ENCODE data around the gene NUP160.

The NUP160 gene

DNA sequence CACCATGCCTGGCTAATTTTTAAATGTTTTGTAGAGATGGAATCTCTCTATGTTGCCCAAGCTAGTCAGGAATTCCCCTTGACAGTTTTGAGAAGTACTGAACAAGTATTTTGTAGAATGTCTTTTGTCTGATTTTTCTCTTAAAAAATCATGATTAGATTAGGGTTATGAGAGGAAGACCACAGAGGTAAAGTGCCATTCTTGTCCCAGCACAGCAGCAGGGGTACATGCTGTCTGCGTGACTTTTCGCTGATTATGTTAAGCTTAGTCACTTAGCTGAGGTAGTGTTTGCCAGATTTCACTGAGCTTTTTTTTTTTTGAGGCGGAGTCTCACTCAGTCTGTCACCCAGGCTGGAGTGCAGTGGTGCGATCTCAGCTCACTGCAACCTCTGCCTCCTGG is 13.6 kb upstream of the NUP160 start:
- Histone ChIP-seq H3K27ac (ENCODE audit: low read depth, low read length, poor library complexity, severe bottlenecking) (peak overlapping the region; percentile 43), H3K4me1 (ENCODE audit: insufficient read depth, low read length, severe bottlenecking) (peaks cover 74% of the 10 kb centered on the region), H3K79me2 (ENCODE audit: insufficient read depth, low read length) (no peaks in the 10 kb centered on the region), H3K9me3 (ENCODE audit: low read length) (no peaks in the 10 kb centered on the region), H4K20me1 (ENCODE audit: insufficient read depth, low read length) (no peaks in the 10 kb centered on the region), H3K4me3 (ENCODE audit: low read depth, low read length, poor library complexity, severe bottlenecking) (no peak overlapping the region), H3K36me3 (ENCODE audit: insufficient read depth, low read length) (no peaks in the 10 kb centered on the region), H3K27me3 (ENCODE audit: insufficient read depth, low read length) (no peaks in the 10 kb centered on the region), H2AFZ (ENCODE audit: low read length) (no peak overlapping the region), H3F3A (ENCODE audit: insufficient read depth, low read length) (peaks cover 18% of the 10 kb centered on the region), H3K4me2 (ENCODE audit: low read length) (no peak overlapping the region), H3K9ac (ENCODE audit: low read length) (no peak overlapping the region), H3K9me2 (ENCODE audit: low read depth, low read length) (no peaks in the 10 kb centered on the region)
- no peak for TF ChIP-seq EZH2 (IDR thresholded peaks at IDR 0.05; ENCODE audit: borderline replicate concordance, low read length)
- TF ChIP-seq, protein P1, sequence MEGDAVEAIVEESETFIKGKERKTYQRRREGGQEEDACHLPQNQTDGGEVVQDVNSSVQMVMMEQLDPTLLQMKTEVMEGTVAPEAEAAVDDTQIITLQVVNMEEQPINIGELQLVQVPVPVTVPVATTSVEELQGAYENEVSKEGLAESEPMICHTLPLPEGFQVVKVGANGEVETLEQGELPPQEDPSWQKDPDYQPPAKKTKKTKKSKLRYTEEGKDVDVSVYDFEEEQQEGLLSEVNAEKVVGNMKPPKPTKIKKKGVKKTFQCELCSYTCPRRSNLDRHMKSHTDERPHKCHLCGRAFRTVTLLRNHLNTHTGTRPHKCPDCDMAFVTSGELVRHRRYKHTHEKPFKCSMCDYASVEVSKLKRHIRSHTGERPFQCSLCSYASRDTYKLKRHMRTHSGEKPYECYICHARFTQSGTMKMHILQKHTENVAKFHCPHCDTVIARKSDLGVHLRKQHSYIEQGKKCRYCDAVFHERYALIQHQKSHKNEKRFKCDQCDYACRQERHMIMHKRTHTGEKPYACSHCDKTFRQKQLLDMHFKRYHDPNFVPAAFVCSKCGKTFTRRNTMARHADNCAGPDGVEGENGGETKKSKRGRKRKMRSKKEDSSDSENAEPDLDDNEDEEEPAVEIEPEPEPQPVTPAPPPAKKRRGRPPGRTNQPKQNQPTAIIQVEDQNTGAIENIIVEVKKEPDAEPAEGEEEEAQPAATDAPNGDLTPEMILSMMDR (IDR thresholded peaks at IDR 0.05; ENCODE audit: low read length): no peak

DNA sequence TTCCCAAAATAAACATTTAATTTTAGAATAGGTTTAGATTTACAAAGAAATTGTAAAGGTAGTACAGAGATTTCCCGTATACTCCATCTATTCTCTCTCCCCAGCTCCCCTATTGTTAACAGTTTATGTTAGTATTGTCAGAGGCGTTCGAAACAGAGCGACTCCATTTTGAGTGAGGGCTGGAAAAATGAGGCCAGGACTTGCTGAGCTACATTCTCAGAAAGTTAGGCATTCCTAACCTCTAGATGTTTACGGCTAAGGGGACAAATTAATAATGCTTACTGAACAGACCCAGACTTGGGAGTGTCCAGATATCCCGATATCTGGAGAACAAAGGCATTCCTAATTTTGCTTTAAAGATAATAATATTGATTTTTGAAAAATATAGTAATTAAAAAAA is 12.4 kb upstream of the NUP160 start:
- Histone ChIP-seq H3K9me3 (ENCODE audit: low read length) (no peaks in the 10 kb centered on the region), H3F3A (ENCODE audit: insufficient read depth, low read length) (peaks cover 18% of the 10 kb centered on the region), H3K27me3 (ENCODE audit: insufficient read depth, low read length) (no peaks in the 10 kb centered on the region), H3K9ac (ENCODE audit: low read length) (no peak overlapping the region), H3K36me3 (ENCODE audit: insufficient read depth, low read length) (no peaks in the 10 kb centered on the region), H3K4me1 (ENCODE audit: insufficient read depth, low read length, severe bottlenecking) (peaks cover 86% of the 10 kb centered on the region), H3K9me2 (ENCODE audit: low read depth, low read length) (no peaks in the 10 kb centered on the region), H3K79me2 (ENCODE audit: insufficient read depth, low read length) (no peaks in the 10 kb centered on the region), H4K20me1 (ENCODE audit: insufficient read depth, low read length) (no peaks in the 10 kb centered on the region), H3K4me2 (ENCODE audit: low read length) (no peak overlapping the region), H3K27ac (ENCODE audit: low read depth, low read length, poor library complexity, severe bottlenecking) (no peak overlapping the region), H3K4me3 (ENCODE audit: low read depth, low read length, poor library complexity, severe bottlenecking) (no peak overlapping the region), H2AFZ (ENCODE audit: low read length) (no peak overlapping the region)
- TF ChIP-seq, protein P1 (IDR thresholded peaks at IDR 0.05; ENCODE audit: low read length): no peak
- no peak for TF ChIP-seq EZH2 (IDR thresholded peaks at IDR 0.05; ENCODE audit: borderline replicate concordance, low read length)

DNA sequence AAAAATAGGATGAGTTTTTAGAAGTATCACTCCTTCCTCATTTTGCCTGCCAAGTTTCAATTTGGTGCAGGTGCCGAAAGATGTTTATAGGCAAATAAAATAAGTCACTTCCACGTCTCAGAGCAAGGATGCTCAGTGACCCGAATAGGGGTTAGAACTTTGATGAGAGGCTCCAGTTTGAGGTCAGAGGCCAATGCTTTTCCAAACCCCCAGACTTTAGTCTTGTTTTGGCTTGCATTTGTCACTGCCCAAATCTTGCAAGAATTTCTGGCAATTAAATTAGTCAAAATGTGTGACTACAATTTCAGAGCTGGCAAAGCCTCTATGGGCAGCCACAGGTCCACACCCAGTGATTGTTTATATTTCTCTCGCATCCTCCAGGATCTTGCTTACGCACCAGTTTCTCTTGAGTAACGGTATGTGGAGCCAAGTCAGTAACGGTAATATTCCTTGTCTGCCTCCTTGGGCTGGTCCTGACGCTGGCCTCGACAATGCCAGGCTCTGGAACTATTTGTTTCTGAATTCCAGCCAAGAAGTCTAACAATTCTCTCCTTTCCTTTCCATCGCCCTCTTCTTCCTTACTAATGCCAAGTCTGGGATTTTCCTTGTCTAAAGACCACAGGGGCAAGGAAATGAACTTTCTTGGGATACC is 9.9 kb upstream of the NUP160 start:
- H3K4me3 ChIP-seq (ENCODE audit: low read depth, low read length, poor library complexity, severe bottlenecking): peak overlapping the region; percentile 30
- H3K4me1 ChIP-seq (ENCODE audit: insufficient read depth, low read length, severe bottlenecking): peaks cover 83% of the 10 kb centered on the region
- H3K9me3 ChIP-seq (ENCODE audit: low read length): no peaks in the 10 kb centered on the region
- peaks cover 11% of the 10 kb centered on the region for H3F3A ChIP-seq (ENCODE audit: insufficient read depth, low read length)
- TF ChIP-seq, protein P1 (IDR thresholded peaks at IDR 0.05; ENCODE audit: low read length): no peak
- TF ChIP-seq EZH2 (IDR thresholded peaks at IDR 0.05; ENCODE audit: borderline replicate concordance, low read length): no peak
- H4K20me1 ChIP-seq (ENCODE audit: insufficient read depth, low read length): no peaks in the 10 kb centered on the region
- no peaks in the 10 kb centered on the region for H3K27me3 ChIP-seq (ENCODE audit: insufficient read depth, low read length)
- H3K9me2 ChIP-seq (ENCODE audit: low read depth, low read length): no peaks in the 10 kb centered on the region
- peak overlapping the region; percentile 61 for H3K9ac ChIP-seq (ENCODE audit: low read length)
- peak overlapping the region; percentile 99 for H3K27ac ChIP-seq (ENCODE audit: low read depth, low read length, poor library complexity, severe bottlenecking)
- H3K79me2 ChIP-seq (ENCODE audit: insufficient read depth, low read length): no peaks in the 10 kb centered on the region
- H2AFZ ChIP-seq (ENCODE audit: low read length): no peak overlapping the region
- peak overlapping the region; percentile 68 for H3K4me2 ChIP-seq (ENCODE audit: low read length)
- no peaks in the 10 kb centered on the region for H3K36me3 ChIP-seq (ENCODE audit: insufficient read depth, low read length)

All from OCI-LY1 (cell line).